CMK (cell line): ENCODE data around the gene STX5.
A peak's percentile ranks its signal among the peaks of the same experiment; 100 is the strongest.
"Not testable (repeated sequence)": the region's sequence is repeated elsewhere in the genome, so short reads cannot be mapped to it uniquely, and the experiment has no call there.

Experiments used
- DNase-seq: peaks from one replicate; pipeline ENCODE4 v3.0.0-alpha.2; 2010; ENCODE audit warnings: low read depth

STX5 gene

GRCh38 chr11:62854013-62854824 is 22.4 kb upstream of the STX5 start:
- no peak for DNase-seq

GRCh38 chr11:62853279-62853965 is 21.6 kb upstream of the STX5 start:
- DNase-seq, result no peak

GRCh38 chr11:62852523-62853188 is 20.8 kb upstream of the STX5 start:
- DNase-seq, result no peak

- DNase-seq, result no peak
Measured at GRCh38 chr11:62851807-62852522, 20.1 kb upstream of the STX5 start.

- DNase-seq, result no peak
Measured at GRCh38 chr11:62850911-62851806, 19.3 kb upstream of the STX5 start.

GRCh38 chr11:62847767-62848314 is 16.0 kb upstream of the STX5 start:
- no peak for DNase-seq

- no peak for DNase-seq
Measured at GRCh38 chr11:62846177-62846576, 14.3 kb upstream of the STX5 start.

- DNase-seq, result no peak
Measured at GRCh38 chr11:62844154-62844553, 12.3 kb upstream of the STX5 start.

- no peak for DNase-seq
Measured at GRCh38 chr11:62843466-62843865, 11.6 kb upstream of the STX5 start.

- DNase-seq, result not testable (repeated sequence)
Measured at GRCh38 chr11:62842891-62843290, 11.0 kb upstream of the STX5 start.

GRCh38 chr11:62842171-62842741 is 10.4 kb upstream of the STX5 start:
- no peak for DNase-seq

GRCh38 chr11:62841361-62842170 is 9.7 kb upstream of the STX5 start:
- DNase-seq, result peak; percentile 93

GRCh38 chr11:62840721-62841360 is 9.0 kb upstream of the STX5 start:
- DNase-seq, result not testable (repeated sequence)

GRCh38 chr11:62839050-62839945 is 7.4 kb upstream of the STX5 start, which contains the start of gene WDR74:
TSS of gene WDR74 (minus strand) at chr11:62839590. CDS start at chr11:62839570, 20 bp downstream.
- DNase-seq, result no peak

- DNase-seq, result no peak
Measured at GRCh38 chr11:62835336-62835735, 3.5 kb upstream of the STX5 start.

- no peak for DNase-seq
Measured at GRCh38 chr11:62832336-62833234, 734 bp upstream of the STX5 start, which contains the start of gene TEX54. TSS of gene TEX54 (minus strand) at chr11:62832841.
